Measurements from ENCODE around the gene TRNAU1AP.

DNA sequence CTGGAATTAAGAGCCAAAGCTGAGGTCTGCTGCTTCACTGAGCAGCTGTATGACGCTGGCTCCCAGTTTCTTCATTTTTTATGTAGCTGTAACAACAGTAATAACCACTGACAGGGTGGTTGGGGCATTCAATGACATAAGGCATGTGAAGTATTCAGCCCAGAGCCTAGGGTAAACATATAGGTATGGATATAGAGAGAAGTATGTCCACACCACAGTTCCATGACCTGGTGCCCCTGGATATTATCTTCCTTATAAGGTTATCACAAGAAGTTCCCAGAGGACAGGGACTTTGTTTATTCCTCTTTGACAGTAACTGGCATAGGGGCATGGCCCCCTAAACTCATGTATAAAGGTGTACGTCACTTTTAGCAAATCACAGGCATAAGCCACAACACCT, 53.9 kb downstream of the TRNAU1AP start:
- TF ChIP-seq, protein P1, sequence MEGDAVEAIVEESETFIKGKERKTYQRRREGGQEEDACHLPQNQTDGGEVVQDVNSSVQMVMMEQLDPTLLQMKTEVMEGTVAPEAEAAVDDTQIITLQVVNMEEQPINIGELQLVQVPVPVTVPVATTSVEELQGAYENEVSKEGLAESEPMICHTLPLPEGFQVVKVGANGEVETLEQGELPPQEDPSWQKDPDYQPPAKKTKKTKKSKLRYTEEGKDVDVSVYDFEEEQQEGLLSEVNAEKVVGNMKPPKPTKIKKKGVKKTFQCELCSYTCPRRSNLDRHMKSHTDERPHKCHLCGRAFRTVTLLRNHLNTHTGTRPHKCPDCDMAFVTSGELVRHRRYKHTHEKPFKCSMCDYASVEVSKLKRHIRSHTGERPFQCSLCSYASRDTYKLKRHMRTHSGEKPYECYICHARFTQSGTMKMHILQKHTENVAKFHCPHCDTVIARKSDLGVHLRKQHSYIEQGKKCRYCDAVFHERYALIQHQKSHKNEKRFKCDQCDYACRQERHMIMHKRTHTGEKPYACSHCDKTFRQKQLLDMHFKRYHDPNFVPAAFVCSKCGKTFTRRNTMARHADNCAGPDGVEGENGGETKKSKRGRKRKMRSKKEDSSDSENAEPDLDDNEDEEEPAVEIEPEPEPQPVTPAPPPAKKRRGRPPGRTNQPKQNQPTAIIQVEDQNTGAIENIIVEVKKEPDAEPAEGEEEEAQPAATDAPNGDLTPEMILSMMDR (conservative IDR thresholded peaks at IDR 0.05), result no peak
- TF ChIP-seq ZFX (IDR thresholded peaks at IDR 0.05), result no peak
